ENCODE measurements around the gene SRD5A1.

Gene SRD5A1

GRCh38 chr5:6703806-6704205, 70.6 kb downstream of the SRD5A1 start:
- DNase-seq (ENCODE audit: low read depth, low spot score), result no peak
- no peak overlapping the region for H3K4me3 ChIP-seq (ENCODE audit: low read length)

- no peak for DNase-seq (ENCODE audit: low read depth, low spot score)
- no peak overlapping the region for H3K4me3 ChIP-seq (ENCODE audit: low read length)
Observed at GRCh38 chr5:6704361-6704851, 71.2 kb downstream of the SRD5A1 start.

GRCh38 chr5:6705088-6705487, 71.8 kb downstream of the SRD5A1 start:
- DNase-seq (ENCODE audit: low read depth, low spot score), result no peak

GRCh38 chr5:6705959-6706358, 72.7 kb downstream of the SRD5A1 start:
- no peak for DNase-seq (ENCODE audit: low read depth, low spot score)
- H3K4me3 ChIP-seq (ENCODE audit: low read length), result no peak overlapping the region

More at GRCh38 chr5:6705088-6705487, 71.8 kb downstream of the SRD5A1 start:
- H3K4me3 ChIP-seq (ENCODE audit: low read length), result no peak overlapping the region

GRCh38 chr5:6707852-6708251, 74.6 kb downstream of the SRD5A1 start:
- peak; percentile 43 for DNase-seq (ENCODE audit: low read depth, low spot score)
- no peak overlapping the region for H3K4me3 ChIP-seq (ENCODE audit: low read length)

GRCh38 chr5:6708814-6709213, 75.6 kb downstream of the SRD5A1 start:
- no peak overlapping the region for H3K4me3 ChIP-seq (ENCODE audit: low read length)
- no peak for DNase-seq (ENCODE audit: low read depth, low spot score)

GRCh38 chr5:6710070-6710469, 76.8 kb downstream of the SRD5A1 start:
- DNase-seq (ENCODE audit: low read depth, low spot score), result no peak
- no peak overlapping the region for H3K4me3 ChIP-seq (ENCODE audit: low read length)

- H3K4me3 ChIP-seq (ENCODE audit: low read length), result no peak overlapping the region
- no peak for DNase-seq (ENCODE audit: low read depth, low spot score)
Observed at GRCh38 chr5:6710551-6711318, 77.5 kb downstream of the SRD5A1 start.

- DNase-seq (ENCODE audit: low read depth, low spot score), result no peak
- H3K4me3 ChIP-seq (ENCODE audit: low read length), result peak overlapping the region; percentile 72
Observed at GRCh38 chr5:6711409-6712141, 78.3 kb downstream of the SRD5A1 start.

- no peak for DNase-seq (ENCODE audit: low read depth, low spot score)
Observed at GRCh38 chr5:6712142-6712576, 78.9 kb downstream of the SRD5A1 start.

GRCh38 chr5:6712577-6713273, 79.5 kb downstream of the SRD5A1 start:
- peak overlapping the region; percentile 72 for H3K4me3 ChIP-seq (ENCODE audit: low read length)
- peak; percentile 92 for DNase-seq (ENCODE audit: low read depth, low spot score)

More at GRCh38 chr5:6712142-6712576, 78.9 kb downstream of the SRD5A1 start:
- peak overlapping the region; percentile 72 for H3K4me3 ChIP-seq (ENCODE audit: low read length)

- H3K4me3 ChIP-seq (ENCODE audit: low read length), result peak within 1 kb of the TSS; percentile 72
- no peak for DNase-seq (ENCODE audit: low read depth, low spot score)
Observed at GRCh38 chr5:6713274-6714225, 80.3 kb downstream of the SRD5A1 start, which contains the start of gene TENT4A. TSS of gene TENT4A (plus strand) at chr5:6713432. CDS start at chr5:6713984, 552 bp downstream.

- H3K4me3 ChIP-seq (ENCODE audit: low read length), result peak overlapping the region; percentile 52
- DNase-seq (ENCODE audit: low read depth, low spot score), result no peak
Observed at GRCh38 chr5:6714226-6715041, 81.2 kb downstream of the SRD5A1 start.

GRCh38 chr5:6715271-6715670, 82.0 kb downstream of the SRD5A1 start:
- peak overlapping the region; percentile 52 for H3K4me3 ChIP-seq (ENCODE audit: low read length)
- DNase-seq (ENCODE audit: low read depth, low spot score), result no peak

GRCh38 chr5:6715758-6716628, 82.8 kb downstream of the SRD5A1 start:
- H3K4me3 ChIP-seq (ENCODE audit: low read length), result peak overlapping the region; percentile 52; the same call in 1 of the 2 replicates
- no peak for DNase-seq (ENCODE audit: low read depth, low spot score)

- H3K4me3 ChIP-seq (ENCODE audit: low read length), result no peak overlapping the region
- DNase-seq (ENCODE audit: low read depth, low spot score), result no peak
Observed at GRCh38 chr5:6716629-6717149, 83.4 kb downstream of the SRD5A1 start.

All from Jurkat, Clone E6-1 (cell line).